ENCODE results near the gene PLA2G4E. TPM values are rescaled to one million over a fixed set of nuclear protein-coding genes. Genes with fewer than 3 reads are reported as not detected.

Gene PLA2G4E
- total RNA-seq, 3 donors from 2014 or later (not counting 1 experiment from before 2014, with no cell fraction given), result not detected

DNA sequence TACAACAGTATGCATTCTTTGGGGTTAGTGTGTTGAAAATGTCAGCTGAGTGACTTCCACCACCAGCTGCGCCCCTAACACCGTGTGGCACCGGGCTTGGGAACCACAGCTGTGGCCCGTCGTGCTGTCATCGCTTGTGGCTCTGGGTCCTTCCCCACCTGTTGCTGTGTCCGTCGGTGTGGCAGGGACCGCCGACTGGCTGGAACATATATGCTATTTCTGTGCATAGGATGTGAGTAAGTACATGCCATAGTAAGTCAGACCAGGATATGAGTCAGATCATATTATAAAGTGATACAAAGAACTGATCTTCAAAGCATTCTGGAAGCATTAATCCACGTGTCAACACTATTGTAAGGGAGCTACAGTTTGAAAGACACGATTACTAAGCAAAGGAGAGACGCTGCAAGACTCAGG, 80.4 kb downstream of the PLA2G4E start:
- Histone ChIP-seq H3K4me1 (ENCODE audit: control insufficient read depth, insufficient read depth, low read length) (peaks cover 28% of the 10 kb centered on the region), H3K27ac (ENCODE audit: low read length) (no peak overlapping the region), H3K9me3 (ENCODE audit: control insufficient read depth, insufficient read depth, low read length) (no peaks in the 10 kb centered on the region), H3K27me3 (ENCODE audit: control insufficient read depth, insufficient read depth, low read length) (no peaks in the 10 kb centered on the region), H3K4me3 (ENCODE audit: low read length) (no peak overlapping the region), H3K36me3 (ENCODE audit: control insufficient read depth, insufficient read depth, low read length) (peaks cover 5% of the 10 kb centered on the region)
- TF ChIP-seq, protein P1, sequence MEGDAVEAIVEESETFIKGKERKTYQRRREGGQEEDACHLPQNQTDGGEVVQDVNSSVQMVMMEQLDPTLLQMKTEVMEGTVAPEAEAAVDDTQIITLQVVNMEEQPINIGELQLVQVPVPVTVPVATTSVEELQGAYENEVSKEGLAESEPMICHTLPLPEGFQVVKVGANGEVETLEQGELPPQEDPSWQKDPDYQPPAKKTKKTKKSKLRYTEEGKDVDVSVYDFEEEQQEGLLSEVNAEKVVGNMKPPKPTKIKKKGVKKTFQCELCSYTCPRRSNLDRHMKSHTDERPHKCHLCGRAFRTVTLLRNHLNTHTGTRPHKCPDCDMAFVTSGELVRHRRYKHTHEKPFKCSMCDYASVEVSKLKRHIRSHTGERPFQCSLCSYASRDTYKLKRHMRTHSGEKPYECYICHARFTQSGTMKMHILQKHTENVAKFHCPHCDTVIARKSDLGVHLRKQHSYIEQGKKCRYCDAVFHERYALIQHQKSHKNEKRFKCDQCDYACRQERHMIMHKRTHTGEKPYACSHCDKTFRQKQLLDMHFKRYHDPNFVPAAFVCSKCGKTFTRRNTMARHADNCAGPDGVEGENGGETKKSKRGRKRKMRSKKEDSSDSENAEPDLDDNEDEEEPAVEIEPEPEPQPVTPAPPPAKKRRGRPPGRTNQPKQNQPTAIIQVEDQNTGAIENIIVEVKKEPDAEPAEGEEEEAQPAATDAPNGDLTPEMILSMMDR (IDR thresholded peaks at IDR 0.05), result no peak
- Mint-ChIP-seq H3K27me3 (ENCODE audit: low read depth in 2 of 2) (no peaks in the 10 kb centered on the region), H3K9me3 (no peaks in the 10 kb centered on the region), H3K4me1 (peaks cover 27 to 37% of the 10 kb centered on the region in 2 donors), H3K4me3 (no peak overlapping the region), H3K36me3 (no peaks in the 10 kb centered on the region), H3K27ac (peak overlapping the region; percentile 52 to 74)
- intact Hi-C loops (cut with micrococcal nuclease), result no loop called here
- ATAC-seq (peak in 2 of 3 donors; percentile 9 to 35), DNase-seq (peak in 1 of 2 donors; percentile 46)
- WGBS (ENCODE audit: insufficient coverage), result 73% methylated on average over 13 of the region's 13 CpGs

DNA sequence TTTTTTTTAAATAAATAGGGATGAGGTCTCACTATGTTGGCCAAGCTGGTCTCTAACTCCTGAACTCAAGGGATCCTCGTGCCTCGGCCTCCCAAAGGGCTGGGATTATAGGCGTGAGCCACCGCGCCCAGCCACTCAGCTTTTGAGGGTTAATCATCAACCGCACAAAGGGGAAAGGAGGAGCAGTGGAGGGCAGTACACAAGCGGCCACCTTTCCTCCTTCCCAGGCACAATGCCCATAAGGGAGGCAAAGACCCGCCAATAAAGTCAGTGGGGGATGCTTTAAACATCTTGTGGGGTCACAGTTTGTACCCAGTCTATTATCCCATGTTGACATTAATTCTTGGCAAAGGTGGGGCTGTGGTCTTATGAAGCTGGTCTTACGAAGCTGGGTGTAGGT, 80.9 kb downstream of the PLA2G4E start:
- Mint-ChIP-seq H3K4me3 (no peak overlapping the region), H3K27me3 (ENCODE audit: low read depth in 2 of 2) (no peaks in the 10 kb centered on the region), H3K27ac (peak overlapping the region; percentile 52 to 74), H3K36me3 (no peaks in the 10 kb centered on the region), H3K4me1 (peaks cover 31 to 41% of the 10 kb centered on the region in 2 donors), H3K9me3 (no peaks in the 10 kb centered on the region)
- intact Hi-C loops (cut with micrococcal nuclease), result no loop called here
- Histone ChIP-seq H3K27me3 (ENCODE audit: control insufficient read depth, insufficient read depth, low read length) (no peaks in the 10 kb centered on the region), H3K36me3 (ENCODE audit: control insufficient read depth, insufficient read depth, low read length) (peaks cover 5% of the 10 kb centered on the region), H3K9me3 (ENCODE audit: control insufficient read depth, insufficient read depth, low read length) (no peaks in the 10 kb centered on the region), H3K4me1 (ENCODE audit: control insufficient read depth, insufficient read depth, low read length) (peaks cover 33% of the 10 kb centered on the region), H3K27ac (ENCODE audit: low read length) (no peak overlapping the region), H3K4me3 (ENCODE audit: low read length) (no peak overlapping the region)
- WGBS (ENCODE audit: insufficient coverage), result 90% methylated on average over 8 of the region's 9 CpGs
- ATAC-seq (no peak), DNase-seq (no peak)
- TF ChIP-seq, protein P1 (IDR thresholded peaks at IDR 0.05), result no peak

DNA sequence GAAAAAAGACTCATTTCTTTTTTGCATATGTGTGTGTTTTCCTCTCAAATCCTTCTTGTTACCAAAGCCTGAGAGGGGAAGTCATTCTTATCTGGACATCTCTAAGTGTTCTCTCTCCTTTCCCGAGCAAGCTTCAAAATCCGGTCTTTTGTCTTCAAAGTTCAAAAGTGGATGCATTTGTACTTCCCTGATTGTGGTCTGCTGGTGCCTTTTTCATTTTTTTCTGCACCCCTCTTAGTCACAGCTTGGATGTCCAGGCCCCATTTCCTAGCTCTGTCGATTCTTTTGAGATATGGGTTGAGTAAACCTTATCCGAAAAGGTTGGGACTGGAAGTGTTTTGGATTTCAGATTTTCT, 83.3 kb downstream of the PLA2G4E start:
- peaks cover 50% of the 10 kb centered on the region for H3K4me1 ChIP-seq (ENCODE audit: control insufficient read depth, insufficient read depth, low read length)
- H3K4me3 Mint-ChIP-seq, result peak overlapping the region; percentile 66

More for the DNA sequence above, 83.3 kb downstream of the PLA2G4E start:
- Histone ChIP-seq H3K27me3 (ENCODE audit: control insufficient read depth, insufficient read depth, low read length) (no peaks in the 10 kb centered on the region), H3K36me3 (ENCODE audit: control insufficient read depth, insufficient read depth, low read length) (peaks cover 5% of the 10 kb centered on the region), H3K9me3 (ENCODE audit: control insufficient read depth, insufficient read depth, low read length) (no peaks in the 10 kb centered on the region), H3K4me3 (ENCODE audit: low read length) (no peak overlapping the region), H3K27ac (ENCODE audit: low read length) (peak overlapping the region; percentile 96)
- peak overlapping the region; percentile 93 to 94 for H3K27ac Mint-ChIP-seq
- peaks cover 40 to 45% of the 10 kb centered on the region in 2 donors for H3K4me1 Mint-ChIP-seq
- H3K36me3 Mint-ChIP-seq, result no peaks in the 10 kb centered on the region
- ATAC-seq (no peak), DNase-seq (no peak)
- 24% methylated on average over 2 of the region's 4 CpGs for WGBS (ENCODE audit: insufficient coverage)
- intact Hi-C loops (cut with micrococcal nuclease), result loop anchor here (1.0 to 2.0 kb wide), 3 partner anchors 35 to 163 kb away; partner anchors contain the start of genes EHD4, MAPKBP1 and SPTBN5
- H3K27me3 Mint-ChIP-seq (ENCODE audit: low read depth in 2 of 2), result no peaks in the 10 kb centered on the region
- TF ChIP-seq, protein P1 (IDR thresholded peaks at IDR 0.05), result peak; percentile 7
- H3K9me3 Mint-ChIP-seq, result no peaks in the 10 kb centered on the region

Data from natural killer cell (primary cell).